ENCODE measurements around the gene CXCR6. TPM values are rescaled to one million over a fixed set of nuclear protein-coding genes. Genes with fewer than 3 reads are reported as not detected.

CXCR6 gene
- total RNA-seq, 4 donors from 2014 or later = 2.5 to 14.7 (median 2.7) TPM

DNA sequence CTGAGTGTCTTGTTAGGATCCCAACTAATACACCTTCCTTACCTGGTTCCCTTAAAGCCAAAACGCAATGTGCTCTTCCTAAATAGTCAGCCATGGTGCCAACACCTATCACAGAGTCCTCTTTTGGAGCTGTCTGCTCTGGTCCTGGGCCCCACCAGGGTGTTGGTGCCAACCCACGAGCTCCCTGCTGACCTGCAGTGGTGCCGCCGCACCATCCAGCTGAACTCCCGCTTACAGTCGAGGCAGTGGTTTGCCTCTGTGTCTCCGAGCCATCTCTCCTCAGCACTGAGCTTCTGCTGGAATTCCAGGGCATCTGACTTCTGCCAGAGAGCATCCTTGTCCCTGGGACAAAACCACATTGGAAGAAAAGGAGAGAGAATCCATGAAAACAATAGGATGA is 15.9 kb downstream of the CXCR6 start:
- DNase-seq (ENCODE audit: low spot score) (no peak), ATAC-seq (ENCODE audit: low FRiP score) (no peak)
- no peak for TF ChIP-seq CTCF (IDR thresholded peaks at IDR 0.05)

DNA sequence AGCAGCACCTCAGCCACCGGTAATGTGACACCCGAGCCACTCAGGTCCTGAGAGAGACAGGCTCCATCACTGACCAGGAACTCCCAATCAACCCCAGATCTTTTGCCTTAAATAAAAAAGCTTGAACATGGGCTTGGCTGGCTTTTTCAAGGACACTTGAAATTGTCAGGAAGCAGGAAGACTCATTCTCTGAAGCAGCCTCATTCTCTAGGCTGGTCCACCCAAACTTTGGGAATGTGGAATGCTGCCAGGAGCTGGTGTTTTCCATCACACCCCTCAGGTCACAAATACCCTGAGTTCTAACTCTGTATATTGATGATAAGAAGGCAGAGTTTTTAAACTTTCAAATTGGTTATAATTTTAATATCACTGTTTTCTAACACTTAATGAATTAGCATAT is 17.0 kb downstream of the CXCR6 start:
- no peak for DNase-seq (ENCODE audit: low spot score)
- TF ChIP-seq CTCF (IDR thresholded peaks at IDR 0.05) = no peak
- no peak for ATAC-seq (ENCODE audit: low FRiP score)

- TF ChIP-seq CTCF (IDR thresholded peaks at IDR 0.05) = no peak
- DNase-seq (ENCODE audit: low spot score) = no peak
- no peak for ATAC-seq (ENCODE audit: low FRiP score)
These were observed 18.8 kb downstream of the CXCR6 start for GRCh38 chr3:45962033-45962432.

DNA sequence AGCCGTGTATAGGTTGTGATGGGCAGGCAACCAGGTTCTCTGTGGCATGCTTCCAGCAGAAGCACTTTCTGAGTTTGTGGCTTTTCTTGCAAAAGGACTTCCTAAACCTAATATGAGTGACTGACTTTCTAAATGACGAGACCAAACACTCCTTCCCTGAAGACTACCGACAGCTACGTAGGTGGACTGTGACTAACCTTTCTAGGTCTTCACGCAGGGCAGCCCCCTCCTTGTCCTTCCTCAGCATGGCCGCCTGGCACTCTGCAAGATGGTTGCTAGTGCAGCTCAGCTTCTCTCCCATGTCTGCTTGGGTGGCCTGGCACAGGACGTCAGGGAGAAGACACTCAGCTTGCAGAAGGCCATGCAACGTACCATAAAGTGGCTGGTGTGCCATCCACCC is 20.9 kb downstream of the CXCR6 start:
- ATAC-seq (ENCODE audit: low FRiP score) (no peak), DNase-seq (ENCODE audit: low spot score) (no peak)
- TF ChIP-seq CTCF (IDR thresholded peaks at IDR 0.05) = no peak

GRCh38 chr3:45965253-45965652 is 22.0 kb downstream of the CXCR6 start:
- no peak for TF ChIP-seq CTCF (IDR thresholded peaks at IDR 0.05)
- ATAC-seq (ENCODE audit: low FRiP score) = no peak
- DNase-seq (ENCODE audit: low spot score) = no peak

DNA sequence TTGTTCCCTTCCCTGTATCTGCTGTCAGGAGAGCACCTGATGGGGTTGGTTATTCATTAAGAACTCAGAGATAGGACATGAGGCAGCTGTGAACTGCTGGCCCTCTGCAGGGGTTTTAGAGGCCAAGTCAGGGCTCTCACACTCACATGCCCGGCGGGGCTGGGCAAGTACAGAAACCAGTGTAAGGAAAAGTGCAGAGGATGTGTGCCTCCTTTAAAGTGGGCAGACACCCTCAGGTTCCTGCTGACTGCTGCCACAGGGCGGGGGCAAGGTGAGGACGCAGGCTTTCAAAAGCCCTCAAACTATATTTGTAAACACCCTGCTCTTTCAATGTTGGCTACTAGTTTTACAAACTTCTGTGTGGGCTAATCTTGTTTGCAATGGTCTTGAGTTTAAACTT is 22.4 kb downstream of the CXCR6 start:
- ATAC-seq (ENCODE audit: low FRiP score) = no peak
- no peak for TF ChIP-seq CTCF (IDR thresholded peaks at IDR 0.05)

GRCh38 chr3:45966371-45966791 is 23.1 kb downstream of the CXCR6 start:
- TF ChIP-seq CTCF (IDR thresholded peaks at IDR 0.05) = no peak
- no peak for ATAC-seq (ENCODE audit: low FRiP score)

More for the DNA sequence above, 22.4 kb downstream of the CXCR6 start:
- no peak for DNase-seq (ENCODE audit: low spot score)

More at GRCh38 chr3:45966371-45966791, 23.1 kb downstream of the CXCR6 start:
- no peak for DNase-seq (ENCODE audit: low spot score)

Measured in omental fat pad (tissue), 4 donors.